WTC11 (cell line): ENCODE results near the gene LYG2. TPM values are rescaled to one million over a fixed set of nuclear protein-coding genes. Genes with fewer than 3 reads are reported as not detected.

Experiments
- total RNA-seq: library from RNA; stranded (reverse); gene quantifications from 3 replicates; pipeline ENCODE4 v1.2.3, GENCODE V29; 2021

LYG2 gene
- total RNA-seq, 1 experiment from 2014 or later, result not detected

Other genes starting within 250 kb of the LYG2 start
- gene C2orf15, start 114.0 kb downstream of the LYG2 start, total RNA-seq, result 6.0 to 7.0 TPM (median 6.1 TPM) in 3 replicates
- 8.9 to 9.3 TPM (median 9.1 TPM) in 3 replicates for gene TSGA10, start 100.7 kb downstream of the LYG2 start, total RNA-seq
- gene LIPT1, start 100.7 kb downstream of the LYG2 start, total RNA-seq, result 7.1 to 9.7 TPM (median 8.1 TPM) in 3 replicates
- gene MITD1, start 74.6 kb downstream of the LYG2 start, total RNA-seq, result 33.1 to 37.1 TPM (median 34.7 TPM) in 3 replicates
- gene MRPL30, start 74.5 kb downstream of the LYG2 start, total RNA-seq, result 28.7 to 34.9 TPM (median 33.4 TPM) in 3 replicates
- gene LYG1, start 45.5 kb upstream of the LYG2 start, total RNA-seq, result 0.35 to 0.76 TPM (median 0.55 TPM) in 3 replicates
- 24.1 to 31.0 TPM (median 24.6 TPM) in 3 replicates for gene TXNDC9, start 80.7 kb upstream of the LYG2 start, total RNA-seq
- gene EIF5B, start 81.7 kb upstream of the LYG2 start, total RNA-seq, result 52.1 to 68.8 TPM (median 52.5 TPM) in 3 replicates
- 27.5 to 38.7 TPM (median 31.1 TPM) in 3 replicates for gene REV1, start 234.4 kb upstream of the LYG2 start, total RNA-seq